Measurements from ENCODE around the gene LRPAP1. TPM values are rescaled to one million over a fixed set of nuclear protein-coding genes. Genes with fewer than 3 reads are reported as not detected.
A peak's percentile ranks its signal among the peaks of the same experiment; 100 is the strongest.

Gene LRPAP1
- total RNA-seq, 4 donors from 2014 or later, result 8.8 to 260 (median 164) TPM

DNA sequence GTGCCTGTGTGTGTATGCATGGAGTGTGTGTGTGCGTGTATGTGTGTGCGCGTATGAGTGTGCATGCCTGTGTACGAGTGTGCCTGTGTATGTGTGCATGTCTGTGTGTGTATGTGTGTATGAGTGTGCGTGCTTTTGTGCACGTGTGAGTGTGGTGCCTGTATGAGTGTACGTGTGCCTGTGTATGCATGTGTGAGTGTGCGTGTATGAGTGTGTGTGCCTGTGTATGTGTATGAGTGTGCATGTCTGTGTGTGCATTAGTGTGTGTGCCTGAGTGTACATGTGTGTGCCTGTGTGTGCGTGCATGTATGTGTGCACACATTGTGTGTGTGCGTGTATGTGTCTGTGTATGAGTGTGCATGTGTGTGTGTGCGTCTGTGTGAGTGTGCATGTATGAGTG, 63.4 kb downstream of the LRPAP1 start:
- no peaks in the 10 kb centered on the region for H3K27me3 ChIP-seq
- TF ChIP-seq POLR2A (IDR thresholded peaks at IDR 0.05), result no peak
- TF ChIP-seq, protein P1, sequence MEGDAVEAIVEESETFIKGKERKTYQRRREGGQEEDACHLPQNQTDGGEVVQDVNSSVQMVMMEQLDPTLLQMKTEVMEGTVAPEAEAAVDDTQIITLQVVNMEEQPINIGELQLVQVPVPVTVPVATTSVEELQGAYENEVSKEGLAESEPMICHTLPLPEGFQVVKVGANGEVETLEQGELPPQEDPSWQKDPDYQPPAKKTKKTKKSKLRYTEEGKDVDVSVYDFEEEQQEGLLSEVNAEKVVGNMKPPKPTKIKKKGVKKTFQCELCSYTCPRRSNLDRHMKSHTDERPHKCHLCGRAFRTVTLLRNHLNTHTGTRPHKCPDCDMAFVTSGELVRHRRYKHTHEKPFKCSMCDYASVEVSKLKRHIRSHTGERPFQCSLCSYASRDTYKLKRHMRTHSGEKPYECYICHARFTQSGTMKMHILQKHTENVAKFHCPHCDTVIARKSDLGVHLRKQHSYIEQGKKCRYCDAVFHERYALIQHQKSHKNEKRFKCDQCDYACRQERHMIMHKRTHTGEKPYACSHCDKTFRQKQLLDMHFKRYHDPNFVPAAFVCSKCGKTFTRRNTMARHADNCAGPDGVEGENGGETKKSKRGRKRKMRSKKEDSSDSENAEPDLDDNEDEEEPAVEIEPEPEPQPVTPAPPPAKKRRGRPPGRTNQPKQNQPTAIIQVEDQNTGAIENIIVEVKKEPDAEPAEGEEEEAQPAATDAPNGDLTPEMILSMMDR (IDR thresholded peaks at IDR 0.05), result no peak
- no peaks in the 10 kb centered on the region for H3K9me3 ChIP-seq
- no peaks in the 10 kb centered on the region for H3K4me1 ChIP-seq
- intact Hi-C loops (cut with DNase I; ENCODE audit: low total_unique reads), result no loop called here
- no peak overlapping the region for H3K27ac ChIP-seq
- no peak for DNase-seq
- no peaks in the 10 kb centered on the region for H3K36me3 ChIP-seq
- no peak overlapping the region for H3K4me3 ChIP-seq

DNA sequence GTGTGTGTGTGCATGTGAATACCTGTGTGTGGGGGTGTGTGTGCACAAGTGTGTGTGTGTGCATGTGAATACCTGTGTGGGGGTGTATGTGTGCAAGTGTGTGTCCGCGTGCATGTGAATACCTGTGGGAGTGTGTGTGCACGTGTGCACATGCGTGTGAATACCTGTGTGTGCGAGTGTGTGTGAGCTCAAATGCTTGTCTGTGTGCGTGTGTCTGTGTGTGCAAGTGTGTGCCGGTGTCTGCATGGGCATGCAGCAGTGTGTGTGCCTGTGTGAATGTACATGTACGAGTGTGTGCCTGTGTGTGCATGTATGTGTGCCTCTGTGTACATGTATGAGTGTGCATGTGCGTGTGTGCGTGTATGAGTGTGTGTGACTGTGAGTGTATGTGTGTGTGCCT, 64.1 kb downstream of the LRPAP1 start:
- intact Hi-C loops (cut with DNase I; ENCODE audit: low total_unique reads), result no loop called here
- no peak for DNase-seq
- Histone ChIP-seq H3K36me3 (no peaks in the 10 kb centered on the region), H3K9me3 (no peaks in the 10 kb centered on the region), H3K4me3 (no peak overlapping the region), H3K27ac (no peak overlapping the region), H3K27me3 (no peaks in the 10 kb centered on the region), H3K4me1 (peaks cover 0 to under 1% of the 10 kb centered on the region in 2 donors)
- TF ChIP-seq, protein P1 (IDR thresholded peaks at IDR 0.05), result no peak
- TF ChIP-seq POLR2A (IDR thresholded peaks at IDR 0.05), result no peak

DNA sequence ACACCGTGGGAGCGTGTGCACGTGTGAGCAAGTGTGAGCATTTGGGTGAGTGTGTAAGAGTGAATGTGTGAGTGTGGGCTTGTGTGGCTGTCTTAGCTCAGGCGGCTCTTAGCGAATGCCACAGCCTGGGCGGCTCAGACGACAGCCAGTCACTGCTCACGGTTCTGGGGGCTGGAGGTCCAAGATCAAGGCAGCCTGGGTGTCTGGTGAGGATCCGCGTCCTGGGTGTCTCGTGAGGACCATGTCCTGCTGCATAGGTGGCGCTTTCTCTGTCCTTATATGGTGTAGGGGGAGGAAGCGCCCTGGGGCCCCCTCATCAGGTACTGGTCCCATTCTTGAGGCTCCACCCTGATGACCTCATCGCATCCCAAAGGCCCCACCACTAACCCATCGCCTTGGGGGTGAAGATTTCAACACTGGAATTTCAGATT, 64.6 kb downstream of the LRPAP1 start:
- no peak overlapping the region for H3K4me3 ChIP-seq
- no peak for TF ChIP-seq POLR2A (IDR thresholded peaks at IDR 0.05)
- peaks cover 0 to 4% of the 10 kb centered on the region in 2 donors for H3K4me1 ChIP-seq
- no peaks in the 10 kb centered on the region for H3K9me3 ChIP-seq
- DNase-seq, result no peak
- no peaks in the 10 kb centered on the region for H3K36me3 ChIP-seq
- H3K27ac ChIP-seq, result no peak overlapping the region
- no peaks in the 10 kb centered on the region for H3K27me3 ChIP-seq
- intact Hi-C loops (cut with DNase I; ENCODE audit: low total_unique reads), result no loop called here

DNA sequence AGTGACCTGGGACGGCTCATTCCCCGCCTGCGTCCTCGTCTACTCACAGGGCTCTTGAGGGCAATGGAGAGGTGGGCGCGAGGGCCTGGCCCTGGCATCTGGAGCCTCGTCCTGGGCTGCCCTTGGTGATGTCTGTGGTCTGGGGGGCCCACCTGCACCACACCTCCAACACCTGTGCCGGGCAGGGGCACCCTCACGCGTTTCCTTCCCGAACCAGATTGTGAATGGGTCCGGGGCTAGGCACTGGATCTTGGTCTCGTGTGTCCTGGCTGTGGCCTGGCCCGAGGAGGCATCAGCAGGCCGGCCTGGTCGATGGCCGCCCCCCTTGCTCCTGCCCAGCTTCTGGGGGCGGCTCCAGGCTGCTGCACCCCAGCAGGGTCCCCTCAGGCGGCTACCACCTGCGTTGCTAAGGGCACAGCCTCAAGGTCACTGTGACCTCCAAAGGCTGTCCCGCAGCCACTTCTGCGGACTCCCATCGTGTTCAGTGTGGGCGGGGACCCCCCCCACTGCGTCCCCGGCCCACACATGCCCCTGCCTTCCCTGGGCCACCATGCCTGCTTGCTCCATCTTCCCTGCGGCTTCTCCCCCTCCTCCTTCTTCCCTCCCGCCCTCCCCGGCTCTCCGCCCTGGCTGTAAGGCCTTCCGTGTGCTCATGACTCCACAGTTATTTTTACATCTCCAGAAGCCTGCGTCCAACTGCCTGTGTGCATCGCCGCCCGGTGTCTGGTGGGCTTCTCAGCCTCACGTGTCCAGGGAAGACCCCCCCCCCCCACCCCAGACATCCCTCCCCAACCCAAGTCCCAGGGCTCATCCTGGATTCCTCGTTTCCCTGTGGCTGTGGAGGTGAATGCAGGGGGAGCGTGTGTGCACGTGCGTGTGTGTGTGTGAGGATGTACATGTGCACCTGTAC, 65.3 kb downstream of the LRPAP1 start:
- no peaks in the 10 kb centered on the region for H3K36me3 ChIP-seq
- H3K27ac ChIP-seq, result no peak overlapping the region
- H3K9me3 ChIP-seq, result no peaks in the 10 kb centered on the region
- peaks cover 0 to 4% of the 10 kb centered on the region in 2 donors for H3K4me1 ChIP-seq
- intact Hi-C loops (cut with DNase I; ENCODE audit: low total_unique reads), result no loop called here
- no peak for DNase-seq
- TF ChIP-seq, protein P1 (IDR thresholded peaks at IDR 0.05), result no peak
- TF ChIP-seq POLR2A (IDR thresholded peaks at IDR 0.05), result no peak
- no peak overlapping the region for H3K4me3 ChIP-seq
- H3K27me3 ChIP-seq, result no peaks in the 10 kb centered on the region

DNA sequence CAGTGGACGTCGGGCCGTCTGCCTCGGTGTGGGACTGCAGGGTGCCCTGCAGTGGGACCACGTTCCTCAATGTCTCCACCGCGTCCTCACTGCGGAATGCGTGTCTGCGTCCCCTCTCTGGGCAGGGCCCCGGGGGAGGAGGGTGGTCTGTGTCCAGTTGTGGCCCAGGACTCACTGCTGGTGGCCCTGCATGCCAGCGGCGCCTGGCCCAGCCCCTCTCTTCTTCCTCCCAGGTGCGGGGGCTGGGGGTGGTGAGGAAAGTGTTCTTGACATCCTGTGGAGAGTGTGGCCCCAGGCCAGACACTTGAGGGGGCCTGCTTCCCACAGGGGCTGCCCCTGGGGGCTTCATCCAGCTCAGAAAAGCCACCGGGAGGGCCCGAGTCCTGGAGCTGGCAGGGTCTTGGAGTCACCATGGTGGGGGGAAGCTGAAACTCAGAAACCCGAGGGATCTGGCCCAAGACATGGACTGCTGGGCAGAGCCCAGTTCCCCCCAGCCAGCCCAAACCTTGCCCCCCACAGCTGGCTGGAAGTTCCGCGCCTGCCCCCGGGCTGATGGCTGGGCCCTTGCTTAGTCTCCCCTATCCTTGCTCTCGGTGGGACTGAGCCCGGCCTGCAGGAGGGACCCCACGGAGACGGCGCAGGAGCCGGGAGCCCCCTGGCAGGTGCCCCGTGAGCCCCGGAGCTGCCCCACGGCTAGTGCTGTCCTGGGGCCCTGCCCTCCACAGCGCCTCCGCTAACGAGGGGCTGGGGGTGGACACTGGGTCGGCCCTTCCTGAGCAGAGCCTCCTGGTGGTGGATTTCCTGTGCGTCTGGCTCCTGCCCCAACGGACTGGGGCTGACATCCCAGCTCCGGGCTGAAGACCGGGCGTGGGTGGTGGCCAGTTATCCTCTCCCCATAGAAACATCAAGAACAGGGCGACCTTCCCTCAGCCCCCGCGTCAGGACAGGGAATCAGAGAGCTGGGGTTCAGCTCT, 66.2 kb downstream of the LRPAP1 start:
- H3K27me3 ChIP-seq, result no peaks in the 10 kb centered on the region
- no peaks in the 10 kb centered on the region for H3K9me3 ChIP-seq

More for the DNA sequence above, 66.2 kb downstream of the LRPAP1 start:
- Histone ChIP-seq H3K27ac (no peak overlapping the region), H3K36me3 (no peaks in the 10 kb centered on the region), H3K4me3 (no peak overlapping the region), H3K4me1 (peaks cover 0 to 4% of the 10 kb centered on the region in 2 donors)
- intact Hi-C loops (cut with DNase I; ENCODE audit: low total_unique reads), result no loop called here
- TF ChIP-seq POLR2A (IDR thresholded peaks at IDR 0.05), result no peak
- TF ChIP-seq, protein P1 (IDR thresholded peaks at IDR 0.05), result peak in 2 of 4 experiments; percentile 7 to 21
- no peak for DNase-seq

Measured in uterus (tissue), 4 donors.